Right lobe of liver (tissue), 6 donors: ENCODE data around the gene ETFA. TPM values are rescaled to one million over a fixed set of nuclear protein-coding genes. Genes with fewer than 3 reads are reported as not detected.

ENCODE experiments used
- ATAC-seq, 4 donors: fragments of 200-7000 bp; cut with Tn5 transposase; one replicate each; pipeline ENCODE4 v1.9.1; 2020; ENCODE audit warnings: mild to moderate bottlenecking in 4 of 4, moderate library complexity in 4 of 4
- DNase-seq, 3 donors: peaks; one replicate each; pipeline ENCODE4 v3.0.0-alpha.2; 2020
- H3K27ac ChIP-seq, 3 donors: fragments of 200-600 bp; one replicate each; pipeline ENCODE4 v1.8.0; 2022
- H3K27me3 ChIP-seq, 2 donors: fragments of 200-600 bp; one replicate each; pipeline ENCODE4 v1.8.0; 2022
- H3K36me3 ChIP-seq, 4 donors: fragments of 200-600 bp; sonication (generic) in 1 of 4; one replicate each; pipeline versions ENCODE4 v1.5.1 to v1.8.0; 2017 to 2022; ENCODE audit warnings: control low read depth in 1 of 4
- H3K4me1 ChIP-seq, 4 donors: fragments of 200-600 bp; sonication (generic) in 1 of 4; one replicate each; pipeline versions ENCODE4 v1.5.1 to v1.8.0; 2017 to 2022; ENCODE audit warnings: control low read depth in 1 of 4
- H3K4me3 ChIP-seq, 3 donors: fragments of 200-600 bp; one replicate each; pipeline ENCODE4 v1.8.0; 2022
- H3K9me3 ChIP-seq, 4 donors: fragments of 200-600 bp; sonication (generic) in 1 of 4; one replicate each; pipeline versions ENCODE4 v1.5.1 to v1.8.0; 2017 to 2022; ENCODE audit warnings: control low read depth in 1 of 4
- CTCF ChIP-seq, 4 donors: fragments of 200-600 bp in 3 of 4; fragments of 450-650 bp in 1 of 4; IDR thresholded peaks; one replicate each; pipeline versions ENCODE4 v1.5.1 to v1.8.0; 2016 to 2022; ENCODE audit warnings: antibody characterized with exemption in 4 of 4, mild to moderate bottlenecking in 2 of 4
- POLR2A ChIP-seq: fragments of 450-650 bp; IDR thresholded peaks from one replicate; pipeline ENCODE4 v1.6.1; 2017; ENCODE audit warnings: antibody characterized with exemption, mild to moderate bottlenecking
- WGBS: methylation state at CpG from one replicate; pipeline ENCODE4 v1.1.6; 2018; ENCODE audit warnings: low coverage, low lambda C conversion rate; ENCODE audit not compliant: insufficient coverage; ENCODE audit errors: missing lambda C conversion rate; 5-methylcytosine and 5-hydroxymethylcytosine counted together
- intact Hi-C, 2 donors: fragments of 100-400 bp; cut with DNase I; formaldehyde crosslinking; loops; one replicate each; pipeline versions ENCODE4 v1.11.2 to v1.14.1; 2022
- total RNA-seq, 6 experiments: library from RNA; depleted of rRNA in 2 of 6; stranded (reverse); fragments of >200 nt in 2 of 6; fragmentation: NEBNext Ultra II Directional in 3 of 6; extraction: Animal tissue kit (Norgen Biotek cat#: 25700) in 3 of 6; gene quantifications; one replicate each; pipeline versions ENCODE4 v1.1.0 to v1.2.4, GENCODE V29; 2016 to 2023
- donor health status: DM: no; HTN: yes; CAD: no.
- donor health status: DM: no; HTN: no; CAD: no.
- donor health status: DM: no; HTN: no; CAD: no.
- donor health status: DM: no; HTN: yes; CAD: no.
- donor health status: DM: no; HTN: yes; CAD: no.

Gene ETFA
- total RNA-seq, 6 experiments from 2014 or later = 208 to 302 (median 274) TPM

- Histone ChIP-seq H3K4me1 (no peaks in the 10 kb centered on the region), H3K27ac (no peak overlapping the region), H3K27me3 (no peaks in the 10 kb centered on the region), H3K4me3 (no peak overlapping the region), H3K9me3 (no peaks in the 10 kb centered on the region), H3K36me3 (no peaks in the 10 kb centered on the region)
- DNase-seq (no peak), ATAC-seq (no peak)
- TF ChIP-seq CTCF (IDR thresholded peaks at IDR 0.05) = no peak
- no peak for TF ChIP-seq POLR2A
- intact Hi-C loops = no loop called here
- WGBS = 66% methylated on average over 7 of the region's 9 CpGs
Measured at GRCh38 chr15:76181705-76182107, 129.6 kb downstream of the ETFA start.

- Histone ChIP-seq H3K4me3 (no peak overlapping the region), H3K36me3 (no peaks in the 10 kb centered on the region), H3K27me3 (no peaks in the 10 kb centered on the region), H3K4me1 (no peaks in the 10 kb centered on the region), H3K27ac (no peak overlapping the region), H3K9me3 (no peaks in the 10 kb centered on the region)
- ATAC-seq (no peak), DNase-seq (no peak)
- TF ChIP-seq CTCF (IDR thresholded peaks at IDR 0.05) (no peak), POLR2A (no peak)
- 90% methylated on average over 5 of the region's 7 CpGs for WGBS
- intact Hi-C loops = no loop called here
Measured at GRCh38 chr15:76180321-76180720, 130.9 kb downstream of the ETFA start.

GRCh38 chr15:76179023-76179422 is 132.2 kb downstream of the ETFA start:
- H3K27ac ChIP-seq = no peak overlapping the region
- ATAC-seq (no peak), DNase-seq (no peak)
- no peaks in the 10 kb centered on the region for H3K9me3 ChIP-seq
- WGBS = 100% methylated on average over 1 of the region's 4 CpGs
- no peak for TF ChIP-seq POLR2A
- intact Hi-C loops = no loop called here
- no peaks in the 10 kb centered on the region for H3K27me3 ChIP-seq
- H3K4me1 ChIP-seq = no peaks in the 10 kb centered on the region
- no peaks in the 10 kb centered on the region for H3K36me3 ChIP-seq
- H3K4me3 ChIP-seq = no peak overlapping the region

GRCh38 chr15:76178296-76179000 is 132.8 kb downstream of the ETFA start:
- Histone ChIP-seq H3K27me3 (no peaks in the 10 kb centered on the region), H3K4me3 (no peak overlapping the region), H3K9me3 (no peaks in the 10 kb centered on the region), H3K27ac (no peak overlapping the region), H3K36me3 (no peaks in the 10 kb centered on the region), H3K4me1 (no peaks in the 10 kb centered on the region)
- 76% methylated on average over 8 of the region's 21 CpGs for WGBS
- TF ChIP-seq POLR2A (no peak), CTCF (IDR thresholded peaks at IDR 0.05) (no peak)
- DNase-seq = no peak
- no peak for ATAC-seq
- intact Hi-C loops = no loop called here

- intact Hi-C loops = no loop called here
- no peak overlapping the region for H3K27ac ChIP-seq
- H3K9me3 ChIP-seq = no peaks in the 10 kb centered on the region
- H3K4me1 ChIP-seq = no peaks in the 10 kb centered on the region
- H3K27me3 ChIP-seq = no peaks in the 10 kb centered on the region
- no peaks in the 10 kb centered on the region for H3K36me3 ChIP-seq
- no peak for TF ChIP-seq CTCF (IDR thresholded peaks at IDR 0.05)
- TF ChIP-seq POLR2A = no peak
- no peak for ATAC-seq
- H3K4me3 ChIP-seq = no peak overlapping the region
- 57% methylated on average over 5 of the region's 15 CpGs for WGBS
- DNase-seq = no peak
Measured at GRCh38 chr15:76177491-76178040, 133.7 kb downstream of the ETFA start.
